ENCODE measurements around the gene SLC10A4. TPM values are rescaled to one million over a fixed set of nuclear protein-coding genes. Genes with fewer than 3 reads are reported as not detected.

The SLC10A4 gene
- total and polyA plus RNA-seq, 2 of the 13 experiments (the other 11 are each of a cell fraction or from before 2014, with no cell fraction given), result 0.04 to 0.07 TPM

GRCh38 chr4:48462363-48462762 is 20.8 kb upstream of the SLC10A4 start (continued):
- TF ChIP-seq, protein P1, sequence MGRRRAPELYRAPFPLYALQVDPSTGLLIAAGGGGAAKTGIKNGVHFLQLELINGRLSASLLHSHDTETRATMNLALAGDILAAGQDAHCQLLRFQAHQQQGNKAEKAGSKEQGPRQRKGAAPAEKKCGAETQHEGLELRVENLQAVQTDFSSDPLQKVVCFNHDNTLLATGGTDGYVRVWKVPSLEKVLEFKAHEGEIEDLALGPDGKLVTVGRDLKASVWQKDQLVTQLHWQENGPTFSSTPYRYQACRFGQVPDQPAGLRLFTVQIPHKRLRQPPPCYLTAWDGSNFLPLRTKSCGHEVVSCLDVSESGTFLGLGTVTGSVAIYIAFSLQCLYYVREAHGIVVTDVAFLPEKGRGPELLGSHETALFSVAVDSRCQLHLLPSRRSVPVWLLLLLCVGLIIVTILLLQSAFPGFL (CRISPR knock-in tag; IDR thresholded peaks at IDR 0.05), result no peak
- no peak for TF ChIP-seq MED1 (CRISPR knock-in tag; IDR thresholded peaks at IDR 0.05)

- no peak overlapping the region for H2AFZ ChIP-seq (ENCODE audit: low read length)
- no peak overlapping the region for H3K4me2 ChIP-seq (ENCODE audit: low read depth, low read length)
- H3K27ac ChIP-seq (ENCODE audit: extremely low read length, insufficient read depth, low read length), result no peak overlapping the region
- no peaks in the 10 kb centered on the region for H3K79me2 ChIP-seq (ENCODE audit: insufficient read depth, low read length)
- ChIA-PET CTCF (ENCODE audit: low intra/inter-chr PET ratio, low total read pairs) (no interaction called here), POLR2A (no interaction called here)
- ATAC-seq (no peak), DNase-seq (ENCODE audit: low spot score) (no peak), FAIRE-seq (no peak)
- H3K36me3 ChIP-seq (replicated peaks in 1 of 2; ENCODE audit: control insufficient read depth in 1 of 2, insufficient read depth in 2 of 2, low read length in 2 of 2), result no peaks in the 10 kb centered on the region
- H3K4me3 ChIP-seq (replicated peaks in 1 of 3; ENCODE audit: insufficient read depth in 1 of 3, low read depth in 2 of 3, low read length in 3 of 3), result no peak overlapping the region
- no peak for TF ChIP-seq FOXO4 (CRISPR knock-in tag; conservative IDR thresholded peaks at IDR 0.05)
- TF ChIP-seq ZNF274 (CRISPR knock-in tag; IDR thresholded peaks at IDR 0.05), result no peak
- TF ChIP-seq ZNF251 (CRISPR knock-in tag; IDR thresholded peaks at IDR 0.05), result no peak
- no peak for TF ChIP-seq SMAD1 (CRISPR knock-in tag; IDR thresholded peaks at IDR 0.05; ENCODE audit: borderline replicate concordance, low read depth)
- no peak for TF ChIP-seq NCOR1 (IDR thresholded peaks at IDR 0.05; ENCODE audit: borderline replicate concordance, low read length)
- no peak for TF ChIP-seq SMYD3 (CRISPR knock-in tag; IDR thresholded peaks at IDR 0.05)
- TF ChIP-seq ZNF34 (CRISPR knock-in tag; IDR thresholded peaks at IDR 0.05; ENCODE audit: borderline replicate concordance), result no peak
- TF ChIP-seq TCF12 (IDR thresholded peaks at IDR 0.05), result no peak
- no peak for TF ChIP-seq TCF12 (CRISPR knock-in tag; IDR thresholded peaks at IDR 0.05)
- no peak for TF ChIP-seq ZNF101 (CRISPR knock-in tag; IDR thresholded peaks at IDR 0.05; ENCODE audit: borderline replicate concordance, low read depth)
- no peak for TF ChIP-seq RXRA (CRISPR knock-in tag; IDR thresholded peaks at IDR 0.05)
- BruUV-seq (replicated peaks), result no TSS peak
- no peaks in the 10 kb centered on the region for H3K9me3 ChIP-seq (ENCODE audit: low read length)
- WGBS (ENCODE audit: low lambda C conversion rate), result 30% methylated on average over 2 of the region's 2 CpGs
- H3K9ac ChIP-seq (ENCODE audit: insufficient read depth, low read depth, low read length), result no peak overlapping the region
- intact Hi-C loops (cut with micrococcal nuclease; ENCODE audit: unreplicated experiment) (no loop called here), in situ Hi-C loops (cut with HindIII; ENCODE audit: extremely low pct_ligation_motif_present, low pct_unique_long_range_greater_than_20kb) (no loop called here)
- no peaks in the 10 kb centered on the region for H4K20me1 ChIP-seq (ENCODE audit: insufficient read depth, low read length)
- no peaks in the 10 kb centered on the region for H3K4me1 ChIP-seq (ENCODE audit: insufficient read depth, low read length)
- H3K27me3 ChIP-seq (ENCODE audit: control insufficient read depth in 1 of 2, insufficient read depth in 2 of 2, low read length in 2 of 2), result no peaks in the 10 kb centered on the region
Measured at GRCh38 chr4:48467442-48467841, 15.7 kb upstream of the SLC10A4 start.

All from HepG2 (cell line).